Stimulated activated CD8-positive, alpha-beta memory T cell treated with anti-CD3 and anti-CD28 coated beads, Interleukin-4, amount 100 ng/mL, for 48 hours (primary cell): ENCODE results near the gene SPTBN5.

Experiments used
- DNase-seq: peaks from one replicate; pipeline ENCODE4 v3.0.0-alpha.2; 2020

Gene SPTBN5

GRCh38 chr15:41900526-41901380, 6.9 kb upstream of the SPTBN5 start:
- DNase-seq: no peak

GRCh38 chr15:41899854-41900442, 6.1 kb upstream of the SPTBN5 start:
- DNase-seq: no peak

GRCh38 chr15:41897363-41897799, 3.5 kb upstream of the SPTBN5 start:
- no peak for DNase-seq

GRCh38 chr15:41896566-41896965, 2.7 kb upstream of the SPTBN5 start:
- no peak for DNase-seq

GRCh38 chr15:41895957-41896356, 2.1 kb upstream of the SPTBN5 start:
- DNase-seq: no peak

GRCh38 chr15:41895491-41895890, 1.6 kb upstream of the SPTBN5 start:
- no peak for DNase-seq

- peak; percentile 82 for DNase-seq
Observed at GRCh38 chr15:41894791-41895463, 1.1 kb upstream of the SPTBN5 start.

- no peak for DNase-seq
Observed at GRCh38 chr15:41894251-41894790, 468 bp upstream of the SPTBN5 start.

- DNase-seq: no peak
Observed at GRCh38 chr15:41892621-41893421, 1.0 kb downstream of the SPTBN5 start.

GRCh38 chr15:41891946-41892345, 1.9 kb downstream of the SPTBN5 start:
- DNase-seq: no peak

- DNase-seq: no peak
Observed at GRCh38 chr15:41891226-41891625, 2.6 kb downstream of the SPTBN5 start.

GRCh38 chr15:41890050-41890690, 3.7 kb downstream of the SPTBN5 start:
- no peak for DNase-seq

- no peak for DNase-seq
Observed at GRCh38 chr15:41888662-41889253, 5.1 kb downstream of the SPTBN5 start.

- no peak for DNase-seq
Observed at GRCh38 chr15:41887893-41888292, 6.0 kb downstream of the SPTBN5 start.

GRCh38 chr15:41887161-41887560, 6.7 kb downstream of the SPTBN5 start:
- no peak for DNase-seq

- DNase-seq: no peak
Observed at GRCh38 chr15:41886741-41887140, 7.1 kb downstream of the SPTBN5 start.

GRCh38 chr15:41885841-41886240, 8.0 kb downstream of the SPTBN5 start:
- no peak for DNase-seq

GRCh38 chr15:41885321-41885720, 8.5 kb downstream of the SPTBN5 start:
- DNase-seq: no peak

- no peak for DNase-seq
Observed at GRCh38 chr15:41884458-41884857, 9.4 kb downstream of the SPTBN5 start.

- no peak for DNase-seq
Observed at GRCh38 chr15:41883484-41883825, 10.4 kb downstream of the SPTBN5 start.

- no peak for DNase-seq
Observed at GRCh38 chr15:41882689-41883483, 11.0 kb downstream of the SPTBN5 start.
